ENCODE data around the gene KNL1. TPM values are rescaled to one million over a fixed set of nuclear protein-coding genes. Genes with fewer than 3 reads are reported as not detected.
A peak's percentile ranks its signal among the peaks of the same experiment; 100 is the strongest.
"Not testable (repeated sequence)": the region's sequence is repeated elsewhere in the genome, so short reads cannot be mapped to it uniquely, and the experiment has no call there.

The KNL1 gene
- total RNA-seq, 1 donor from 2014 or later = 0.43 TPM

- DNase-seq (ENCODE audit: low spot score) = no peak
- intact Hi-C loops (cut with DNase I) = no loop called here
Measured at GRCh38 chr15:40637221-40637745, 43.2 kb downstream of the KNL1 start.

- intact Hi-C loops (cut with DNase I) = no loop called here
- DNase-seq (ENCODE audit: low spot score) = no peak
Measured at GRCh38 chr15:40639677-40640076, 45.6 kb downstream of the KNL1 start.

- DNase-seq (ENCODE audit: low spot score) = no peak
- intact Hi-C loops (cut with DNase I) = no loop called here
Measured at GRCh38 chr15:40647523-40647922, 53.5 kb downstream of the KNL1 start.

- intact Hi-C loops (cut with DNase I) = no loop called here
- DNase-seq (ENCODE audit: low spot score) = no peak
Measured at GRCh38 chr15:40650479-40650878, 56.4 kb downstream of the KNL1 start.

- intact Hi-C loops (cut with DNase I) = no loop called here
- DNase-seq (ENCODE audit: low spot score) = no peak
Measured at GRCh38 chr15:40660686-40661085, 66.6 kb downstream of the KNL1 start.

GRCh38 chr15:40664909-40665308 lies 70.9 kb downstream of the KNL1 start:
- no peak for DNase-seq (ENCODE audit: low spot score)
- intact Hi-C loops (cut with DNase I) = no loop called here

GRCh38 chr15:40676290-40676689 lies 82.2 kb downstream of the KNL1 start:
- intact Hi-C loops (cut with DNase I); DNase-seq (ENCODE audit: low spot score): not testable (repeated sequence)

GRCh38 chr15:40676906-40677305 lies 82.9 kb downstream of the KNL1 start:
- intact Hi-C loops (cut with DNase I); DNase-seq (ENCODE audit: low spot score): not testable (repeated sequence)

GRCh38 chr15:40680151-40680550 lies 86.1 kb downstream of the KNL1 start:
- DNase-seq (ENCODE audit: low spot score) = no peak
- intact Hi-C loops (cut with DNase I) = no loop called here

- intact Hi-C loops (cut with DNase I); DNase-seq (ENCODE audit: low spot score): not testable (repeated sequence)
Measured at GRCh38 chr15:40680959-40681358, 86.9 kb downstream of the KNL1 start.

- no peak for DNase-seq (ENCODE audit: low spot score)
- intact Hi-C loops (cut with DNase I) = no loop called here
Measured at GRCh38 chr15:40684381-40684780, 90.3 kb downstream of the KNL1 start.

- intact Hi-C loops (cut with DNase I) = no loop called here
- no peak for DNase-seq (ENCODE audit: low spot score)
Measured at GRCh38 chr15:40685376-40685775, 91.3 kb downstream of the KNL1 start.

- DNase-seq (ENCODE audit: low spot score) = no peak
- intact Hi-C loops (cut with DNase I) = no loop called here
Measured at GRCh38 chr15:40688932-40689799, 95.1 kb downstream of the KNL1 start.

GRCh38 chr15:40691737-40692136 lies 97.7 kb downstream of the KNL1 start:
- DNase-seq (ENCODE audit: low spot score) = no peak
- intact Hi-C loops (cut with DNase I) = loop anchor here (5.0 kb wide), 4 partner anchors 71 to 201 kb away; partner anchors contain the start of genes DNAJC17, GCHFR, KNL1 and VPS18

- DNase-seq (ENCODE audit: low spot score) = no peak
- intact Hi-C loops (cut with DNase I) = loop anchor here (5.0 kb wide), 4 partner anchors 68 to 198 kb away; partner anchors contain the start of genes DNAJC17, GCHFR, KNL1 and VPS18
Measured at GRCh38 chr15:40693904-40694687, 100.0 kb downstream of the KNL1 start.

GRCh38 chr15:40694688-40695468 lies 100.8 kb downstream of the KNL1 start, which contains the start of gene RAD51:
TSS of gene RAD51 (plus strand) at chr15:40695174. CDS start at chr15:40698759, 3,585 bp downstream.
- DNase-seq (ENCODE audit: low spot score) = peak; percentile 98
- intact Hi-C loops (cut with DNase I) = loop anchor here (5.0 kb wide), 5 partner anchors 57 to 197 kb away; partner anchors contain the start of genes DNAJC17, GCHFR, KNL1 and VPS18

- intact Hi-C loops (cut with DNase I) = loop anchor here (5.0 kb wide), 1 partner anchor 57 kb away; no protein-coding TSS in a partner anchor
- DNase-seq (ENCODE audit: low spot score) = no peak
Measured at GRCh38 chr15:40695469-40695890, 101.4 kb downstream of the KNL1 start.

GRCh38 chr15:40696228-40696627 lies 102.2 kb downstream of the KNL1 start:
- intact Hi-C loops (cut with DNase I) = loop anchor here (5.0 kb wide), 1 partner anchor 56 kb away; no protein-coding TSS in a partner anchor
- DNase-seq (ENCODE audit: low spot score) = no peak

GRCh38 chr15:40697916-40698315 lies 103.9 kb downstream of the KNL1 start:
- intact Hi-C loops (cut with DNase I) = loop anchor here (5.0 kb wide), 1 partner anchor 54 kb away; no protein-coding TSS in a partner anchor
- DNase-seq (ENCODE audit: low spot score) = no peak

Data from cardiac septum (tissue), 1 donor.